SW480 (cell line): ENCODE data around the gene MAP1S.

Experiments used
- DNase-seq: peaks from one replicate; pipeline ENCODE4 v3.0.0-alpha.2; 2016; ENCODE audit warnings: low spot score

The MAP1S gene, protein sequence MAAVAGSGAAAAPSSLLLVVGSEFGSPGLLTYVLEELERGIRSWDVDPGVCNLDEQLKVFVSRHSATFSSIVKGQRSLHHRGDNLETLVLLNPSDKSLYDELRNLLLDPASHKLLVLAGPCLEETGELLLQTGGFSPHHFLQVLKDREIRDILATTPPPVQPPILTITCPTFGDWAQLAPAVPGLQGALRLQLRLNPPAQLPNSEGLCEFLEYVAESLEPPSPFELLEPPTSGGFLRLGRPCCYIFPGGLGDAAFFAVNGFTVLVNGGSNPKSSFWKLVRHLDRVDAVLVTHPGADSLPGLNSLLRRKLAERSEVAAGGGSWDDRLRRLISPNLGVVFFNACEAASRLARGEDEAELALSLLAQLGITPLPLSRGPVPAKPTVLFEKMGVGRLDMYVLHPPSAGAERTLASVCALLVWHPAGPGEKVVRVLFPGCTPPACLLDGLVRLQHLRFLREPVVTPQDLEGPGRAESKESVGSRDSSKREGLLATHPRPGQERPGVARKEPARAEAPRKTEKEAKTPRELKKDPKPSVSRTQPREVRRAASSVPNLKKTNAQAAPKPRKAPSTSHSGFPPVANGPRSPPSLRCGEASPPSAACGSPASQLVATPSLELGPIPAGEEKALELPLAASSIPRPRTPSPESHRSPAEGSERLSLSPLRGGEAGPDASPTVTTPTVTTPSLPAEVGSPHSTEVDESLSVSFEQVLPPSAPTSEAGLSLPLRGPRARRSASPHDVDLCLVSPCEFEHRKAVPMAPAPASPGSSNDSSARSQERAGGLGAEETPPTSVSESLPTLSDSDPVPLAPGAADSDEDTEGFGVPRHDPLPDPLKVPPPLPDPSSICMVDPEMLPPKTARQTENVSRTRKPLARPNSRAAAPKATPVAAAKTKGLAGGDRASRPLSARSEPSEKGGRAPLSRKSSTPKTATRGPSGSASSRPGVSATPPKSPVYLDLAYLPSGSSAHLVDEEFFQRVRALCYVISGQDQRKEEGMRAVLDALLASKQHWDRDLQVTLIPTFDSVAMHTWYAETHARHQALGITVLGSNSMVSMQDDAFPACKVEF

GRCh38 chr19:17718947-17719711 lies at the start of gene MAP1S:
MAP1S (plus strand) TSS chr19:17719480; CDS start chr19:17719503, 23 bp downstream.
- peak; percentile 56 for DNase-seq

GRCh38 chr19:17671906-17672305 lies 47.4 kb upstream of the MAP1S start:
- peak; percentile 31 for DNase-seq

- DNase-seq: no peak
Observed at GRCh38 chr19:17673937-17674799, 45.1 kb upstream of the MAP1S start.

GRCh38 chr19:17676295-17676694 lies 43.0 kb upstream of the MAP1S start:
- DNase-seq: no peak

DNA sequence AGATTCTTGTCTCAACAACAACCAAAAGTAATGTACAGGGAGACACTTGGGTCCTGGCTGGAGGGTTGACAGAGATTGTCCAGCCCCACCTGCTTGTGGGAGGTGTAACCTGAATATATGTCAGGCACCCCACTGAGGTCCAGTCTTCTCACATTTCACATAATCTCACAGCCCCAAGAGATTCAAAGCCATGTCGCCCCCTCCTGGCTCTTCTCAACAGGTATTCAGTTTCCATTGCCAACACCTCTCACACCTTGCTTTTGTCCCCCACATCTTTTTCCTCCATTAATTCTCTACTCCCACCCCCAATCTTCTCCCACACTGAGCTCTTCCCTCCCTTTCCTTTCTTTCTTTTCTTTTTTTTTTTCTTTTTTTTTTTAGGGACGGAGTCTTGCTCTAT lies 42.3 kb upstream of the MAP1S start:
- peak; percentile 33 for DNase-seq

- no peak for DNase-seq
Observed at GRCh38 chr19:17678836-17679235, 40.4 kb upstream of the MAP1S start.

DNA sequence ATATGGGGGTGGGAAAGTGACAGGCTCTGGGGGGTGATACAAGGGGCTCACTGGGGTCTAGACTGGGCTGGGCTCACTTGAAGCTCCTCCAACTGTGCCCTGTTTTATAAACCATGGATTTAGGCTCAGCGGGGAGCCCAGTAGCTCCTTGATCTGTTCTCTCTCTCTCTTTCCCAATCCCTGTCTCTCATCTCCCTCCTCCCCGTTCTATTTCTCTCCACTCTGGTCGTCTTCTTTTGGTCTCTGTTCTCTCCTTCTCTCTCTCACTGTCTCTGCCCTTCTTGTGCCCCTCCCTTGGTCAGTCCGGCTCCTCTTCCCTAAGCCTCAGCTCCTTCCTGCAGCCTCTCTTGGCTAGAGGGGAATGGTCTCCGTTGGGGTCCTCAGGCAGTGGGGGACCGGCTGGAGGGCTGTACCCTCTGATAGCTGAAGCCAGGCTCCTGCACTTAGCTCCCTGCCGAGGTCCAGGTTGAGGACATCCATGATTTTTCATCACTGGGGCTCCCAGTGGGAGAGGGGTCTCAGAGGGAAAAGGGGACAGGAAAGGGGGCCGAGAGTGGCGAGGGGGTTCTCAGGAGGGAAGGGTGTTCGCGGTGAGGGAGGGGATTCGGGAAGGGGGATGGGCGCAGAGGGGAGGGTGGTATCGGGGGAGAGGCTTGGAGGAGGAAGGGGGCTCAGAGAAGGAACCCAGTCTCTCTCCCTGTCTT lies 39.6 kb upstream of the MAP1S start:
- DNase-seq: no peak

GRCh38 chr19:17680230-17680722 lies 39.0 kb upstream of the MAP1S start:
- peak; percentile 63 for DNase-seq

- no peak for DNase-seq
Observed at GRCh38 chr19:17681505-17682125, 37.7 kb upstream of the MAP1S start.

- no peak for DNase-seq
Observed at GRCh38 chr19:17682273-17682672, 37.0 kb upstream of the MAP1S start.

GRCh38 chr19:17683078-17683477 lies 36.2 kb upstream of the MAP1S start:
- DNase-seq: no peak

- no peak for DNase-seq
Observed at GRCh38 chr19:17684256-17684655, 35.0 kb upstream of the MAP1S start.

DNA sequence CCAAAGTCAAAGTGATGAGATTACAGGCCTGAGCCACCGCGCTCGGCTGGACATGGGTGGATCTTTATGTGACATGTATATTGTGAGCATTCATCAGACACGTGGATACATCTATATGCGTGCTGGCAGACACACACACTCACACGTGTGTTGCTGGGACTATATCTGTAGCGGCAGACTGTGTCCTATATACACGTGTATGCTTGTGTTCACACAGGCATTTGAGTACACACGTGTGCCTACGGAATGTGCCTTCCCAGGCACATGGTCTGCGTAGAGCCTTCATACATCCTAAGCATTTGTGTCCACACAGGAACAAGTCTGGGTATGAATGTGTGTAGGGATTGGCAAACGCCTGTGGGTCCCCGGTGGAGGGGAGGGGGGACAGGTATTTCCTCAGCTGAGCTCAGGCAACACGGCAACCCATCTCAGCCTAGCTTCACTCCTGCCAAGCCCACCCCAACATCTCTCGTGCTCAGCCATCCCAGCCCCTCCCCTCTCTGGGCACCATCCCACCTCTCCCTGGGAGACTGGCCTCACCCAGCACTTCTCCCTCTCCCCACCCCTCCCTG lies 33.7 kb upstream of the MAP1S start:
- DNase-seq: no peak

GRCh38 chr19:17686023-17686521 lies 33.2 kb upstream of the MAP1S start:
- no peak for DNase-seq

DNA sequence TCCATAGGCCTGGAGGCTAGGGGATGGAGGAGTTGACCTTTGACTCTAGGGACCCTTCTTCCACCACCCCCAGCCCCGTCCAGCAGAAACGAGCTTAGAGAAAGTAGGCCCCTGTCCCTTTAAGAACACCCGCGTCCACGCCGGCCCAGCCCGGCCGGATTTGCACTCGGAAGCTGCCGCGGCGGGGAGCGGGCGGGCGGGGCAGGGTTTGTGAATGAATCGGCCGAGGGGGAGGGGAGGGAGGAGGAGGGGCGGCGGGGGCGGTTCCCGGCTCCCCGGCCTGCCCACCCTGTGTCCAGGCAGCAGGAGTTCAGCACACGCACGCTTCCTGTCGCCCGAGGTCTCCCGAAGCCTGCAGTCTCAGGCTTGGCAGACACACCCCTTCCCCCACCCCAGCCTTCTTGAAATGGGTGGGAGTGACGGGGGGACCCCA lies 32.7 kb upstream of the MAP1S start:
- DNase-seq: no peak

- DNase-seq: no peak
Observed at GRCh38 chr19:17687141-17687856, 32.0 kb upstream of the MAP1S start.

GRCh38 chr19:17687857-17688784 lies 31.2 kb upstream of the MAP1S start, which contains the start of gene UNC13A:
UNC13A (minus strand) TSS chr19:17688354; CDS start chr19:17688199, 155 bp downstream.
- DNase-seq: no peak
